Left forelimb (tissue), 1 donor: ENCODE results near the gene WDR27.
"Not testable (repeated sequence)": the region's sequence is repeated elsewhere in the genome, so short reads cannot be mapped to it uniquely, and the experiment has no call there.

Source experiments
- DNase-seq: peaks from one replicate; pipeline ENCODE4 v3.0.0-alpha.2; 2018; ENCODE audit warnings: low spot score

WDR27 gene

DNA sequence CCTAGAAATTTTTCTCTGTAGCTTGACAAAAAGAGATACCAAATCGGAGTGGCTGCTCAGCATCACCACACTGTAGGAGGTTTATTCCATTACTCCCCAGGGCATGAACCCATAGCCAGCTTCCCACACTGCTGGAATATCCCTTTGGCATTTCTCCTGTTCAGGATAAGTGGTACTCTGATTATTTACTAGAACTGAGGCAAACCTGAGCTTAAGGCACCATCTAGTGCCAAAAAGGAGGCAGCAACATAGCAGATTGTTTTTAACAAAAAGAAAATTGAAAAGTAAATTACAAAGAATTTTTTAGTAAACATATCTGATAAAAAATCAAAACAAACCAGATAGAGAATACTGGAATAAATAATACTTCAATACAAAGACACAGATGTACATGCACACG, 181.7 kb downstream of the WDR27 start:
- DNase-seq = no peak

DNA sequence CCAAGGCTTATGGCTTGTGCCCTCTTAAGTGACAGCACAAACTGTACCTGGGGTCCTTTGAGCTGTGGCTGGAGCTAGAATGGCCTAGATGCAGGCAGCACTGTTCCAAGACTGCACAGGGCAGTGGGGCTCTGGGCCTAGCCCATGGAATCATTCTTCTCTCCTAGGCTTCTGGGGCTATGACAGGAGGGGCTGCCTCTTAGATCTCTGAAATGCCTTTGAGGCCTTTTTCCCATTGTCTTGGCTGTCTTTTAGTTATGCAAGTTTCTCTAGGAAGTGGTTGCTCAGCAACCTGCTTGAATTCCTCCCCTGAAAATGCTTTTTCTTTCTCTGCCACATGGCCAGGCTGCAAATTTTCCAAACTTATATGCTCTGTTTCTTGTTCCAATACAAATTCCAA, 183.4 kb downstream of the WDR27 start:
- DNase-seq = no peak

DNA sequence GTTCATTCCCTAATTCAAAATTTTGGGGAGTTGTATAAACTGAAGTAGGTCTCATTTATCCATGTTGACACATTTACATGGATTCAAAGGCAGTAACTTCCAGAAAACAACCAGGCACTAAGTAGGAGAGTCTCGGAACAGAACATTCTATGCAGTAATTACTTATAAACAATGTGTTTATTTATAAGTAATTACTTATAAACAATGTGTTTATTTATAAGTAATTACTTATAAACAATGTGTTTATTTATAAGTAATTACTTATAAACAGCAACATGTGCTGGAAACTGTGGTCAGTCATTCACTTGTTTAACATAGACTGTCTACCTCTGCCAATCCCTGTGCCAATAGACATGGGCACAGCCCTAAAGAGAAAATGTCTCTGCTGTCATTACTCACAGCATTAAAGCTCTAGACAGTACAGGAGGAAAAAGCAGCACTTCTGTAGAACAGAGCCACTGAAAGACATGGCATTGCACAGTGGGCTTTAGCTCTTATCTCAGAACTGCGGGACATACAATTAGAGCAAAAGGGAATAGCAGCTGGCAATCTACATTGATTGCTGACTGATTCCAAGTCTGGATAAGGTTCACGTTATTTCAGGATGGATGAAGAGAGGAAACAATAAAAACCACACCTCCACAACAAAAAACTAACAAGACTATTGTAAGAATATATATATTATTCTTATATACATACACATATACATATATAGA, 188.2 kb downstream of the WDR27 start:
- no peak for DNase-seq

DNA sequence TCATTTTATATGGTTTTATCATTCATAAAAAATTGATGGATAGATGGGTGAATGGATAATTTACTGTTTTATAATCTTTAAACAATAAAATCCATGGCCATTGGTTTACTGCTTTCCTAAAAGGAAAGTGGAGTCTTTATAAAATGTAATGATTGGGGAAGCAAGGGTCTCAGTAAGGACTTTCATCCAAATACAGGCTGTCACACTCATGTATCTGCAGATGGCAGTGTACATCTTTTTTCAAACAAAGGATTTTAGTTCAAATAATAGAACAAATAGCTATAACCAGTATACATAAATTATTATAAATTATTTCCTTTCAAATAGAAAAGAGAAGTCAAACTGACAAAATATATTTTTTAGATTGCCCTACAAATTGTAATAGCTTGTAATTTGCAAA, 190.0 kb downstream of the WDR27 start:
- not testable (repeated sequence) for DNase-seq

DNA sequence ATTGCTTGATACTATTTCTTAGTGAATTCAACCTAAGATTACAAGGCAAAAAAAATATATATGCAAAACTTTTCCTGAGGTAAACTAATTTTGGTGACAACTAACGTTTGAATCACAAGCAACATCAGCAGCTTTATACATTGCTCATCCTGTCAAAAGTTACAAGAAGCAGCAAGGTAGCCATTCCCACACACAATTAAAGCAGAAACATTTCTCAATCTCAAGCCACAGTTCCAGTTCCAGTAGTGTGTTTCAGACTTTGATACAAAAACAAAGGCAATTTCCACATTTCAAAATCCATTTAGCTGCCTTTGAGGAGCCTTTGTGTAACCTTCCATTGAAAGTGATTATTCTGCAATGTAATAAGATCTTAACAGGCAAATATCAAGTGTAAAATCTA, 191.0 kb downstream of the WDR27 start:
- DNase-seq = no peak

DNA sequence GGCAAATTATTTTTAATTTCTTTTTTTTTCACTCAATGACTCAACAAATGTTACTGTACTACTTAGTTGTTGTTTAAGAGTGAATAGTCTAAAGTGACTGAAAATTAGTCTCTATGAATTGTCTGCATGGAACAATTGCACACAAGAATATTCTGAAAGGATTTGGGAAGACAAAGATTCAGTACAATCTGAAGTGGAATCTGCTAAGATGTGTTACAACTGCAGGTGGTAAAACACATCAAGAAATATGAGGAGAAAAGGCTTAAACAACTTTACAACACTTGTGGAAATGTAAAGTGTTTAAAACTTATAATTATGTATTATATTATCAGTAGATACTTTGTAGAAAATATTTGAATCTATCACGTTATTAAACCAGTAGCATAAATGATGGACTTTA, 193.4 kb downstream of the WDR27 start:
- DNase-seq = no peak

DNA sequence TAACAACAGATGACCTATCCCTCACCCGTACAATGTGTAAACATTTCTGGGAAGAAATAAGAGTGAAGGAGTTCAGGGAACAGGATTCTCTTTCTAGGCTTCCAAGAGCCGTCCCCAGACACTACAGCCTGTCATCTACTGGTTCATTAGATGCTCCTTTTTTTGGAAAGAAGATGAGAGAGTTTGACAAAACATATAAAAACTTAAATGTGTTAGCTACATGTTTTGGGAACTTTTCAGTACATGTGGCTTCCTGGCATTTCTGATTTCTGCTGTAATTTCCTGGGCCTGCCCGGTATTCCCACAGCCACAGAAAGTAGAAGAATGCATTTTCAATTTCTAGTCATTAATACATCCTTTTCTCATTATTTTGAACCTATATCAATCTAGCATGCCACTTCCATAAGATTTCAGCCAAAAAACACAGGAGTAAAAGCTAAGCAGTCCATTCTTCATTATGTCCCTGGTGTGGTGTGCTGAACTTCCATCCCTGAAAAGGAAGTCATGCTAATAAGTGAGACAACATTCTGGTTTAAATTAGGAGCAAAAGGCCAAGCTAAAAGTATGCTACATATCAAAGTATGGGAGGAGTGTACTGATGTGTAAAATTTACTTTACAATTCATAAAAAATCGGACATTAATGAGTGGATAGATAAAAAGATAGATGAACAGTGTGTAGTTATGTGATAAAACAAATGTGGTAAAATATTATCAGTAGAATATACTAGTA, 198.2 kb downstream of the WDR27 start:
- no peak for DNase-seq

DNA sequence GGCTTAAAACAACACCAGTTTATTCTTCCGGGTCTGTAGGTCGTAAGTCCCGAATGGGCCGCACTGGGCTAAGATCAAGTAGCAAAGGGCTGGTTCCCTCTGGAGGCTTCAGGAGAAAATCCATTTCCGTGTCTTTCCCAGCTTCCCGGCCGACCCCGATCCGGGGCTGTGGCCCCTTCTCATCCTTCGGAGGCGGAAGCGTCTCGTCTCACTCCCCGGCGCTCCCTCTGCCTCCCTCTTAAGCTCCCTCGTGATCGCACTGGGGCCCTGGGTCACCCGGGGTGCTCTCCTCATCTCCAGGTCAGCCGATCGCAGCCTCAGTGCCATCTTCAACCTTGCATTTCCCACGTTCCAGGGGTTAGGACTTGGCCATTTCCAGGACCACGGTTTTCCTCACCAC, 199.4 kb downstream of the WDR27 start:
- no peak for DNase-seq

DNA sequence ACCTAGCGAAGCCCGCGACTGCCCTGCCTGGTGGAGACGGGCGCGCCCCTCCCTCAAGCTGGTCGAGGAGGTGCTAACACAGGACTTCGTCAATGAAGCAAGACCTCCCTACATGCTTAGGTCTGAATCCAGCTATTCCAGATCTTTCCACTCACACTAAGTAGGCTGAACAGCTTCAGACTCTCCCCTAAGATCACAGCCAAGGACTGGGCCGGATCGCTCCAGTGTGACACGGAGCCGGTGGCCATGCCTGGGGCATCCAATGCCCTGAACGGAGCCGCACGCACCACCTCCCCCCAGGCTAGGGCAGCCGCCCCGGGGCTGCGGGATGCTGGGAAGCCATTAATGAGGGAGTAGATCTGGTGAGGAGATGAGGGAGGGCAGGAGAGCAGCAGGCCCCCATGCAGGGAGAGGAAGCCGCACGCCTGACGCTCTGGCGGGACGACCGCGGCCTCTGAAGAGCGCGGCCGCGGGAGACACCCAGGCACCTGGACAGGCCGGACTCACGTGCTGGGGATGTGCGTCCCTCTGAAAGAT, 200.0 kb downstream of the WDR27 start:
- no peak for DNase-seq

DNA sequence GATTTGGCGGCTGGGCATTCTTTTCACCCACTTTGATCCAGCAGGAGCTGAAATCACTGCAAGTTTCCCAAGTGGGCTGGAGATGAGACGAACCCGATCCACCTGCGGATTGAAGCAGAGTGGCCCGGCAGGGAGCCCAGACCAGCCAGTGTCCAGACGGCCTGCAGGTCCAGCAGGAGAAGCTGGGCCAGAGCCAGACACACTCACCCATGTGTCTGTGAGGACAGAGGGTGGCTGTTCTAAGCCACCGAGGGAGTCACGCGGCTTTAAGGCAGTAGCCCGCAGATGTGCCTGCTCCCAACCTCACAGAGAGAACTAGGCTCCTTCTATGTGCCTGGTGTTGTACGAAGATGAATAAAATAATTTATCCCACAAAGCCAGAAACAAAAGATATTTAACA, 200.7 kb downstream of the WDR27 start:
- DNase-seq = no peak

DNA sequence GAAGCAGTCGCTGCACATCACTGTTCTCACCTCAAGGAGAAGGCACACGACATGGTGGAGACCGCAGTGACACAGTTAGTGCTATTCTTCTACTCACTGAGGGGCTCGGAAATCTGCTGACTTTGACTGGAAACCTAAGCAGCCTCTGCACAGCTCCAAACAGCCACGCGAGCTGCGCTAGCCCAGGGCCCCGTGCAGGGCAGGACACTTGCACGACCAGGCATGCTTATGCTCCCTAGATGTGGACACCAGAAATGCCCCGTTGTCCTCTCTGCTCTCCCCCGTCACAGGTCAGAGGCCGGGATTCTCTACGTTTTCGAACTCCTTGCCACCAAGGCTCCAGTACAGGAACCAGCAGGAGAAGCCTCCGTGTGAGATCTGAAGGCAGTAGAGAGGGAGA, 201.1 kb downstream of the WDR27 start:
- no peak for DNase-seq

DNA sequence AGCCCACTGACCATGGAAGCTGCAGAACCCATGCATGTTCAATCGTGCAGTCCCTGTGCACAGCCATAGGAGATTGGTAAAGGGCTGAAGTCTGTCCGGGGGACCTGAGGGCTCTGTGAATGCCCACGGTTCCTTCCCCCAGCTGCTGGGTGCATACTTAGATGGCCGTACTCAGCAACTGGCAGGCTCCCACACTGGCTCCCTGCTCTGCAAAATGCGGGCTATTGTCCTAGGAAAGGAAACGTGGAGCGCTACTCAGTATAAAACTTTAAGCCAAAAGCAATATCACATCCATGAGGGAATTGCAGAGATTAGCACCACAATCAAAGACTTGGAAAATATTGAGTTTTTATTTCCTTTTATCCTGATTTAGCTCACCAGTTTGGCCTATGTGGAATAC, 202.0 kb downstream of the WDR27 start:
- DNase-seq = no peak

DNA sequence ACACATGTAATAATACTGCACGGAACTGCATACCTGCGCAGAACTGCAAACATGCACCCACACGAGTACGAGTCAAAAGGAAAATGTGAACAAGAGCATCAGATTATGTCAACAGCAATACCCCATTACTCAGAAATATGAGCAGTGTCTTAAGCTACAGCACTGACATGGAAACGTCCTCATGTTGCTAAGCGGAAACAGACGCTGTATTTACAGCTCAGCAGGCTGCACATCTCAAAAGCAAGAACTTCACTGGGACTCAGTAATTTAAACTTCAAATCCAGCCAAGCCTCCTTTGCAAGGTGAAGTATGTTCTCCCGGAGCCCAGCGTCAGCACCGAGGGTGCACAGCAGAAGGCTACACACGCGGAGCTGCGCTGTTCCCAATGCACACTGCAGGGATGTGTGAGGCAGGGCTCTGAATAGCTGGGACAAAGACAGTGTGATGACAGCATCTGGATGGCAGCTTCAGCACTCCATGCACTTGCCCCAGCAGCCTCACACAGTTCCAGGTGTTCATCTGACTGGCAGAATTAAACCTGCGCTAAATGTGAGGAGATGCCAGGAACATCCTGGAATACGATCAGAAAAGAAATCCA, 202.8 kb downstream of the WDR27 start:
- no peak for DNase-seq

DNA sequence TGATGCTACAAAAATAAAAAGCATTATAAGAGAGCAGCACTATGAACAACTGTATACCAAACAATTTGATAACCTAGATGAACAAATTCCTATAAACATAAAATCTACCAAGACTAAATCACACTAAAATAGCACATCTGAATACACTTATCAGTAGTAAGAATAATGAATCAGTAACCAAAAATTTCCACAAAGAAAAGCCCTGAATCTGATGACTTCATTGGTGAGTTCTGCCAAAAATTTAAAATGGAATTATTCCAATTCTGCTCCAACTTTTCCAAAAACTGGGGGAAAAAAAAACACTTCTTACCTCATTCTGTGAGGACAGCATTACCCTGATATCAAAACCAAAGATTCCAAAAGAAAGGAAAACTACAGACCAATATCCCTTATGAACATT, 206.2 kb downstream of the WDR27 start:
- no peak for DNase-seq

DNA sequence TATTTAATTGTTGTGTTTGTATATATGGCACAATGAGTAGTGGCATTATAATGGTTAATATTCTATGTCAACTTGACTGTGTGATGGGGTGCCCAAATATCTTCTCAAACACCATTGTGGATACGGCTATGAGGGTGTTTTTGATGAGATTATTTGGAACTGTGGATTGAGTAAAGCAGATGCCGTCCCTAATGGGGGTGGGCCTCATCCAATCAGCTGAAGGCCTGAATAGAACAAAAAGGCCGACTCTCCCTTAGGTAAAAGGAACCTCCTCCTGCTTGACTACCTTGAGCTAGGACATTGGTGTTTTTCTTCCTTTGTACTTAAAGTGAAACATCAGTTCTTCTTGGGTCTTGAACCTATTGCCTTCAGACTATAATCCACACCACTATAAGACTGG, 207.8 kb downstream of the WDR27 start:
- no peak for DNase-seq

DNA sequence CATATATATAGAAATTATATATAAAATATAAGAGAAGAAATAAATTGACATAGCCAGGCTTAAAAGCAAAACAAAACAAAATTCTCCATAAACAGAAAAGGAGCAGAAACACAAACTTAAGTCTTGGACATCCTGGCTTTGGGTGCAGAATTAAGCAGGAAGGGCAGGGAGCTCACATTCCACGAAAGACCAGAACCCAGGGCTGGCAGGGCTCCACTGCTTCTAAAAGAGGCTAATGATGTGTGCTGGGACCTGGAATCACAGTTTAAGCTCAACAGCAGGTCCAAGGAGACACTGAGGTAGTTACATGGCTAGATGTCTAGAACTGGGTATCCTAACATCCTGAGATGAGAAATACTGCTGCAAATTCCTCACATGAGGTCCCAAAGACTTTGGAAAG, 210.3 kb downstream of the WDR27 start:
- DNase-seq = no peak

DNA sequence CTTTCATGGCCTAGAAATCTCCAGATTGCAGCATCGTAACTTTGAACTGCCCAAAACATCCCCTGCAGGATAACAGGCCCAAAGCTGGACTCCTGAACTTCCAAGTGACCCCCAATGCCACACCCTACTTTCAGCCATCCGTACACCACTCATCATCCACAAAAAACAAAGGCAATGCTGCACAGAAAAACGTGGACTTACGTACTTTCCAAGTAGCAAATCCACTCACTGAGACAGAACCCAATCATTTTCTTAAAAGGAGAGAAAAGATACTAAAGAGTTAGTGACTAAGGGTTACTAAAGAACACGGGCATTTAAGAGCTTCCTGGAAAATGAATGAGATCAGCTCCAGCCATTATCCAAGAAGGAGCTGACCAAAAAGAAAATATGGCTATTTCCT, 211.0 kb downstream of the WDR27 start:
- DNase-seq = no peak

DNA sequence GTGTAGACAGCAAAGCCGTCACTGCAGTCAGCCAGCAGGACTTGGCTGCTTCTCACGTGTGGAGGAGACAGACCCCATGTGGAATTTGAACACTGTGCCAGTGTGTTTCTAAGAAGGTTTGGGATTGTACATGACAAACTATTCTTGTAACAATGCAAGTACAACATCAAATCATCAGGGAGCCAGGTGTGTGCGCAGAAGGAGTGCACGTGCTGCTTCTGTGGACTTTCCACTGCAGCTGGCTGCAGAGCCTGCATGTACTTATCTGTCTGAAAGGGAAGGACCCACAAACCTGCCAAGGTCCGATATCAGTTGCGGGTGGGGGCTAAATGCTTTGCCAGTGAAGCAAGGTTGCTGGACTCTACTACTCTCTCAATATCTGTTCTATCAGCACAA, 211.6 kb downstream of the WDR27 start:
- peak; percentile 72 for DNase-seq

DNA sequence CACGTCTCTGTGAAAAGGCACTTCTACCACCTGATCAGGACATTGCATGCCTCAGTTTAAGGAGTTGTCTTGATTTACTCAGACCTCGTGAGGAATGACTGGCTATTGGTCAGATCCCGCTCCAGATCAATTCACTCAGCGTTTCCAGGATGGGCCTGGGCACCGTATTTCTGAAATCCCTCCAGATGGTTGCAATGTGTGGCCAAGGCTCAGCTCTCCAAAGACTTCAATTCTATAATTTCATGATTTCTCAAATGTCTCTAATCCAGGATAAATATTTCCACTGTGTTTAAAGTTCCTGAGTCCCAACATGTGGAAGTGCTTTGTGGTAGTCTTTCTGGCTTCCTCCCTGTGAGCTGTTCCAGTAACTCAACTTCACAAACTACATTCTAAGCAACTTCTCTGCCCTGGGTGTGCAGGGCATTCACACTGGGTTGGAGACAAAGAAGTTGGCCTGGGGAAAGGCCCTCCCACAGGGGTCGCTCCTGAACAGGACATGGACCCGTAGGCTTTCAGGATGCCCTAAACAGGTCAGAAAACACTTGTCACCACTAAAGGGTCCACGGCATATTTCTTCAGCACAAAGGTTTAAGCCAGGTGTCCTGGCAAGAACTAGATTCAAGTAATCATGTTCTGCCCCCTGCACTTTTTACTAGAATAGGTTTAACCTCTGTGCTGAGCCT, 212.1 kb downstream of the WDR27 start:
- DNase-seq = no peak

DNA sequence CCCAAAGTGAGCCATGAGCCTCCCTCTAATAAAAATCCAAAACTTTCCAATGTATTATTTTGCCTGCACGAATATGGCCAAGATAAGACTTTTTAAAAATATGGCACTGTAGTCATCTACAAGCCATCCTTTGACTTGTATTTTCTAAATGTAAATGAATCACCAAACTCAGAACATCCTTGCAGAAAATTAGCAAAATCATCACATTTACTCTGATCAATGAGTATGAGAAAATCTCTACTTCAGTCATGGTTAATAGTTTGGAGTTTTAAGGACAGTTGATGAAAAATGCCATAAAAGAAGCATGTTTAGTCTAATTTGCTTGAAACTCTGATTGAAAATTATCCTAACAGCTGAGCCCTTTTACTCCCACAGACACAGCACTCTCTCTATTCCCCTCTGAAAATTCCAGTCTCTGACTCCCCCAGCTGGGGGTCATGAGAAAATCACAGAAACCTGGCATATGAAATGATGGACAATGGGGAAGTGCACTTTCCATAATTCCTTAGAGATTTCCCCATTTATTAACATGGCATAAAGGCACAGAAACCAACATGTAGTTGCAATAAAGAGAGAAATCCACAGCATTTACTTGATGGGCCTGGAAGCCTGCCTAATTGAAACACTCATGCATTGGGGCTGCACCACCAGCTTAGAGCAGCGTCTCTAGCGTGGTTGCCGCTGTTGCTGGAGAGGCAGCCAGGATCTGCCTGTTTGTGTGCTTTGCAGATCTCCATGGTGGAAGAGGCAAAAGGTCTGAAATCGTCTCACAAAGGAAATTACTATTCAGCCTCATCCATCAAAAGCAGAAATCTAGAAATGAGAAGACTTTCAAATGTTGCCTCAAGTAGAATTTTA, 214.0 kb downstream of the WDR27 start:
- DNase-seq = no peak

DNA sequence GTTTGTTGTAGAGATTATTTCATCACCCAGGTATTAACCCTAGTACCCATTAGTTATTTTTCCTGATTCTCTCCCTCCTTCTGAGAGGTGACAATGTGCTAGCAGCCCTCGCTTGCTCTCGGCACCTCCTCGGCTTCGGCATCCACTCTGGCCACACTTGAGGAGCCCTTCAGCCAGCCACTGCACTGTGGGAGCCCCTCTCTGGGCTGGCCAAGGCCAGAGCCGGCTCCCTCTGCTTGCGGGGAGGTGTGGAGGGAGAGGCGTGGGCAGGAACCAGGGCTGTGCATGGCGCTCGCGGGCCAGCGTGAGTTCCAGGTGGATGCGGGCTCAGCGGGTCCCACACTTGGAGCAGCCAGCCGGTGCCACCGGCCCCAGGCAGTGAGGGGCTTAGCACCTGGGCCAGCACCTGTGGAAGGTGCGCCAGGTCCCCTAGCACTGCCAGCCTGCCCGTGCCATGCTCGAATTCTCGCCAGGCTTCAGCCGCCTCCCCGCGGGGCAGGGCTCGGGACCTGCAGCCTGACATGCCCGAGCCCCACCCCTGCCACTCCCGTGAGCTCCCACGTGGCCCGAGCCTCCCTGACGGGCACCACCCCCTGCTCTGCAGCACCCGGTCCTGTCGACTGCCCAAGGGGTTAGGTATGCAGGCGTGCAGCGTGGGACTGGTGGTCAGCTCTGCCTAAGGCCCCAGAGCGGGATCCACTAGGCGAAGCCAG, 221.9 kb downstream of the WDR27 start:
- no peak for DNase-seq
